ENCODE measurements around the gene KANSL1.

The KANSL1 gene

DNA sequence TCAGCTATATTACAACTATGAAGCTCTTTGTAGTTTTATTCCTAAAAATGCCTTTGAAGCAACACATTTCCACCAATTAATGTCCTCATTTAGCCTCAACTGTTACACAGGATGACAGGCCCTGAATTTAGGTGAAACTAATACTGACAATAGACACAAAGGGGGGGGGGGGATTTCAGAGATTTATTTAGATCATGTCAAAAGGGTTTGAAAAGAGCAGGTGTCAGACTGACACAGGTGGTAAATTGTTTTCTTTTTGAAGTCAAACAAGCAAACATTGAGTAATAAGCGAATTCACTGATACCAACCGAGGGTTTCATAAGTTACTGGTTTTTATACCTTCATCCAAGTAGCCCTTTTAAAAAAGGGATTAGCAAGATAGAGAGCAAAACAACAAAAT lies 40.8 kb downstream of the KANSL1 start:
- peaks cover 23% of the 10 kb centered on the region for H4K20me1 ChIP-seq (ENCODE audit: low read depth, low read length)
- H3K9ac ChIP-seq (ENCODE audit: low read length) = no peak overlapping the region
- peak overlapping the region; percentile 16 for H3K4me2 ChIP-seq (ENCODE audit: low read depth, low read length, poor library complexity, severe bottlenecking)
- H3K36me3 ChIP-seq (ENCODE audit: low read length) = no peaks in the 10 kb centered on the region
- H3K4me3 ChIP-seq (ENCODE audit: insufficient read depth, low read length, poor library complexity, severe bottlenecking) = no peak overlapping the region
- H3F3A ChIP-seq (ENCODE audit: insufficient read depth) = peaks cover 18% of the 10 kb centered on the region
- no peak overlapping the region for H2AFZ ChIP-seq (ENCODE audit: low read depth, low read length, severe bottlenecking)
- H3K79me2 ChIP-seq (ENCODE audit: insufficient read depth, low read length) = peaks cover 99% of the 10 kb centered on the region
- H3K9me3 ChIP-seq (ENCODE audit: insufficient read depth, low read length) = no peaks in the 10 kb centered on the region
- H3K27me3 ChIP-seq (ENCODE audit: low read length) = no peaks in the 10 kb centered on the region
- H3K27ac ChIP-seq (ENCODE audit: low read depth, low read length) = no peak overlapping the region
- no peaks in the 10 kb centered on the region for H3K9me2 ChIP-seq (replicated peaks; ENCODE audit: insufficient read depth, low read length)
- TF ChIP-seq, protein P1, sequence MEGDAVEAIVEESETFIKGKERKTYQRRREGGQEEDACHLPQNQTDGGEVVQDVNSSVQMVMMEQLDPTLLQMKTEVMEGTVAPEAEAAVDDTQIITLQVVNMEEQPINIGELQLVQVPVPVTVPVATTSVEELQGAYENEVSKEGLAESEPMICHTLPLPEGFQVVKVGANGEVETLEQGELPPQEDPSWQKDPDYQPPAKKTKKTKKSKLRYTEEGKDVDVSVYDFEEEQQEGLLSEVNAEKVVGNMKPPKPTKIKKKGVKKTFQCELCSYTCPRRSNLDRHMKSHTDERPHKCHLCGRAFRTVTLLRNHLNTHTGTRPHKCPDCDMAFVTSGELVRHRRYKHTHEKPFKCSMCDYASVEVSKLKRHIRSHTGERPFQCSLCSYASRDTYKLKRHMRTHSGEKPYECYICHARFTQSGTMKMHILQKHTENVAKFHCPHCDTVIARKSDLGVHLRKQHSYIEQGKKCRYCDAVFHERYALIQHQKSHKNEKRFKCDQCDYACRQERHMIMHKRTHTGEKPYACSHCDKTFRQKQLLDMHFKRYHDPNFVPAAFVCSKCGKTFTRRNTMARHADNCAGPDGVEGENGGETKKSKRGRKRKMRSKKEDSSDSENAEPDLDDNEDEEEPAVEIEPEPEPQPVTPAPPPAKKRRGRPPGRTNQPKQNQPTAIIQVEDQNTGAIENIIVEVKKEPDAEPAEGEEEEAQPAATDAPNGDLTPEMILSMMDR (IDR thresholded peaks at IDR 0.05; ENCODE audit: insufficient read depth, low read length, poor library complexity, severe bottlenecking) = no peak

GRCh38 chr17:46151762-46152161 lies 41.5 kb downstream of the KANSL1 start:
- Histone ChIP-seq H2AFZ (ENCODE audit: low read depth, low read length, severe bottlenecking) (no peak overlapping the region), H4K20me1 (ENCODE audit: low read depth, low read length) (peaks cover 17% of the 10 kb centered on the region)
- TF ChIP-seq, protein P1 (IDR thresholded peaks at IDR 0.05; ENCODE audit: insufficient read depth, low read length, poor library complexity, severe bottlenecking) = no peak
- TF ChIP-seq EZH2phosphoT487 (conservative IDR thresholded peaks at IDR 0.05; ENCODE audit: low read length) = no peak

GRCh38 chr17:46150216-46150963 lies 42.8 kb downstream of the KANSL1 start:
- Histone ChIP-seq H3K4me3 (ENCODE audit: insufficient read depth, low read length, poor library complexity, severe bottlenecking) (no peak overlapping the region), H3F3A (ENCODE audit: insufficient read depth) (peaks cover 20% of the 10 kb centered on the region), H3K9me2 (replicated peaks; ENCODE audit: insufficient read depth, low read length) (no peaks in the 10 kb centered on the region), H4K20me1 (ENCODE audit: low read depth, low read length) (peaks cover 17% of the 10 kb centered on the region), H3K4me2 (ENCODE audit: low read depth, low read length, poor library complexity, severe bottlenecking) (no peak overlapping the region), H3K27me3 (ENCODE audit: low read length) (no peaks in the 10 kb centered on the region), H3K79me2 (ENCODE audit: insufficient read depth, low read length) (peaks cover 97% of the 10 kb centered on the region), H3K36me3 (ENCODE audit: low read length) (no peaks in the 10 kb centered on the region), H3K27ac (ENCODE audit: low read depth, low read length) (no peak overlapping the region), H2AFZ (ENCODE audit: low read depth, low read length, severe bottlenecking) (no peak overlapping the region), H3K9me3 (ENCODE audit: insufficient read depth, low read length) (no peaks in the 10 kb centered on the region), H3K9ac (ENCODE audit: low read length) (no peak overlapping the region)
- TF ChIP-seq, protein P1 (IDR thresholded peaks at IDR 0.05; ENCODE audit: insufficient read depth, low read length, poor library complexity, severe bottlenecking) = no peak
- TF ChIP-seq EZH2phosphoT487 (conservative IDR thresholded peaks at IDR 0.05; ENCODE audit: low read length) = no peak

More at GRCh38 chr17:46151762-46152161, 41.5 kb downstream of the KANSL1 start:
- Histone ChIP-seq H3K9ac (ENCODE audit: low read length) (no peak overlapping the region), H3K79me2 (ENCODE audit: insufficient read depth, low read length) (peaks cover 99% of the 10 kb centered on the region), H3K9me2 (replicated peaks; ENCODE audit: insufficient read depth, low read length) (no peaks in the 10 kb centered on the region), H3K9me3 (ENCODE audit: insufficient read depth, low read length) (no peaks in the 10 kb centered on the region), H3K27me3 (ENCODE audit: low read length) (no peaks in the 10 kb centered on the region), H3K4me3 (ENCODE audit: insufficient read depth, low read length, poor library complexity, severe bottlenecking) (no peak overlapping the region), H3K4me2 (ENCODE audit: low read depth, low read length, poor library complexity, severe bottlenecking) (no peak overlapping the region), H3K27ac (ENCODE audit: low read depth, low read length) (no peak overlapping the region), H3F3A (ENCODE audit: insufficient read depth) (peaks cover 18% of the 10 kb centered on the region), H3K36me3 (ENCODE audit: low read length) (no peaks in the 10 kb centered on the region)

Data from SU-DHL-6 (cell line).